A549 treated with CORT108297 at 1 μM for 4 hours (cell line): ENCODE measurements around the gene MANSC4. TPM values are rescaled to one million over a fixed set of nuclear protein-coding genes. Genes with fewer than 3 reads are reported as not detected.

Experiments used
- total RNA-seq: library from RNA; stranded (reverse); fragments of 200-300 nt; extraction: Qiagen RNA extraction; gene quantifications from 5 replicates; pipeline ENCODE4 v1.2.3, GENCODE V29; 2022

The MANSC4 gene
- not detected in 5 replicates for total RNA-seq

DNA sequence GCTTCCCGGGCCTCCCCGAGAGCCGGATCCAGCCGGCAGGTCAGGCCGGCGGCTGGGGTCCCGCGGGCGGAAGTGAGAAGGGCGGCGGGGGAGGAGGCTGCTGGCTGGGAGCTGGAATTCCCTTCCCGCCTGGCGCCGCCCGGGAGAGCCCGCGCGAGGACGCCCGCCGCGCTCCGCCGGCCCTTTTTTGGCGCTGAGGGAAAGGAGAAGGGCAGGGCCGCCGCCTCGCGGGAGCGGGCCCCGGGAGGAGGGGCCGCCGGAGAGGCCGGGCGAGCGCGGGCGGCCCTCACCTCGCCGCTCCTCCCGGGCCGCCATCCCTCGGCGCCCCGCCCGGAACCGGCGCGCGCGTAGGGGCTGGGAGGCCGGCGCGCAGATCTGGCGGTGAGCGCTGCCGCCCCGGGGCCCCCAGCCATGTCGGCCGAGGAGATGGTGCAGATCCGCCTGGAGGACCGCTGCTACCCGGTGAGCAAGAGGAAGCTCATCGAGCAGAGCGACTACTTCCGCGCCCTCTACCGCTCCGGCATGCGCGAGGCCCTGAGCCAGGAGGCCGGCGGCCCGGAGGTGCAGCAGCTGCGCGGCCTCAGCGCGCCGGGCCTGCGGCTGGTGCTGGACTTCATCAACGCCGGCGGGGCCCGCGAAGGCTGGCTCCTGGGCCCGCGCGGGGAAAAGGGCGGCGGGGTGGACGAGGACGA is at the start of gene MANSC4, which contains the start of gene KLHL42:
TSS of gene MANSC4 (minus strand) at position 317 of the 692 bp plus-strand sequence. CDS start 8,960 bp downstream, outside the sequence.
TSS of gene KLHL42 (plus strand) at position 314 of the 692 bp plus-strand sequence. CDS start at position 412, 98 bp downstream.

Other genes starting within 250 kb of the MANSC4 start
- 0.34 to 0.62 TPM (median 0.51 TPM) in 5 replicates for gene REP15, start 83.8 kb downstream of the MANSC4 start, total RNA-seq
- gene MRPS35, start 69.4 kb downstream of the MANSC4 start, total RNA-seq, result 89.9 to 109 TPM (median 91.9 TPM) in 5 replicates
- gene KLHL42, start within 50 bp of the MANSC4 start, total RNA-seq, result 15.3 to 19.8 TPM (median 18.2 TPM) in 5 replicates
- 26.7 to 29.7 TPM (median 29.3 TPM) in 5 replicates for gene PTHLH, start 192.5 kb upstream of the MANSC4 start, total RNA-seq